Suprapubic skin (tissue), 4 donors: ENCODE data around the gene RSBN1L.

Experiments used
- CTCF ChIP-seq, 2 donors: fragments of 200-600 bp in 1 of 2; fragments of 450-650 bp in 1 of 2; sonication (generic) in 1 of 2; IDR thresholded peaks; one replicate each; pipeline ENCODE4 v1.5.1; 2016 to 2019; ENCODE audit warnings: antibody characterized with exemption in 2 of 2, mild to moderate bottlenecking in 1 of 2, moderate library complexity in 1 of 2
- EP300 ChIP-seq: sonication (generic); formaldehyde crosslinking; IDR thresholded peaks from one replicate; pipeline ENCODE4 v1.6.1; 2017; ENCODE audit warnings: antibody characterized with exemption
- POLR2A ChIP-seq, 2 donors: fragments of 450-650 bp; IDR thresholded peaks; one replicate each; pipeline ENCODE4 v1.6.1; 2017; ENCODE audit warnings: antibody characterized with exemption in 2 of 2, mild to moderate bottlenecking in 2 of 2, moderate library complexity in 2 of 2
- POLR2AphosphoS5 ChIP-seq, 3 donors: sonication (generic); formaldehyde crosslinking; IDR thresholded peaks; one replicate each; pipeline ENCODE4 v1.6.1; 2017; ENCODE audit warnings: antibody characterized with exemption in 3 of 3

- TF ChIP-seq CTCF (IDR thresholded peaks at IDR 0.05), result no peak
- TF ChIP-seq EP300, result no peak
- TF ChIP-seq POLR2A (IDR thresholded peaks at IDR 0.05), result no peak
- no peak for TF ChIP-seq POLR2AphosphoS5 (IDR thresholded peaks at IDR 0.05)
Measured at GRCh38 chr7:77830649-77831355, 134.5 kb downstream of the RSBN1L start.
